Measurements from ENCODE around the gene GPR176. TPM values are rescaled to one million over a fixed set of nuclear protein-coding genes. Genes with fewer than 3 reads are reported as not detected.

GPR176 gene
- polyA plus RNA-seq, 1 of the 3 experiments (the other 2 are of a cell fraction), result 21.9 TPM

GRCh38 chr15:39864116-39864515, 56.0 kb downstream of the GPR176 start:
- H3K4me3 ChIP-seq (ENCODE audit: low read depth in 2 of 2, low read length in 1 of 2), result no peak overlapping the region
- WGBS (ENCODE audit: low lambda C conversion rate), result 96% methylated on average over 1 of the region's 1 CpG
- H3K9me2 ChIP-seq, result no peaks in the 10 kb centered on the region
- POLR2A ChIA-PET, result no interaction called here
- TF ChIP-seq RAD21 (IDR thresholded peaks at IDR 0.05; ENCODE audit: low read length), result no peak
- TF ChIP-seq PBX3 (IDR thresholded peaks at IDR 0.05), result no peak
- TF ChIP-seq ZBTB33 (IDR thresholded peaks at IDR 0.05; ENCODE audit: borderline replicate concordance, low read depth), result no peak
- TF ChIP-seq MAX (IDR thresholded peaks at IDR 0.05; ENCODE audit: low read depth), result no peak
- DNase-seq, result no peak
- no peak overlapping the region for H3K9ac ChIP-seq
- H3K4me1 ChIP-seq (ENCODE audit: control insufficient read depth in 1 of 2, insufficient read depth in 2 of 2, low read depth in 1 of 2, low read length in 1 of 2), result no peaks in the 10 kb centered on the region
- peaks cover 93% of the 10 kb centered on the region for H3K79me2 ChIP-seq (ENCODE audit: insufficient read depth)
- H2AFZ ChIP-seq (ENCODE audit: low read depth), result no peak overlapping the region
- no peaks in the 10 kb centered on the region for H3K9me3 ChIP-seq
- H3K36me3 ChIP-seq (replicated peaks in 1 of 2; ENCODE audit: control insufficient read depth in 1 of 2, insufficient read depth in 2 of 2, low read length in 1 of 2), result peaks cover 0 to 15% of the 10 kb centered on the region in 2 experiments
- H4K20me1 ChIP-seq (ENCODE audit: insufficient read depth), result no peaks in the 10 kb centered on the region; the same call in 1 of the 2 replicates
- H3K4me2 ChIP-seq, result no peak overlapping the region
- peaks cover 6% of the 10 kb centered on the region for H3F3A ChIP-seq (replicated peaks; ENCODE audit: insufficient read depth)
- no peaks in the 10 kb centered on the region for H3K27me3 ChIP-seq (ENCODE audit: insufficient read depth)
- no peak overlapping the region for H3K27ac ChIP-seq (ENCODE audit: low read depth in 2 of 2, low read length in 1 of 2)
- CTCF ChIA-PET, result no interaction called here

- WGBS (ENCODE audit: low lambda C conversion rate), result 94% methylated on average over 1 of the region's 1 CpG
- H3F3A ChIP-seq (replicated peaks; ENCODE audit: insufficient read depth), result peaks cover 10% of the 10 kb centered on the region
- no peaks in the 10 kb centered on the region for H3K9me3 ChIP-seq
- peaks cover 93% of the 10 kb centered on the region for H3K79me2 ChIP-seq (ENCODE audit: insufficient read depth)
- ChIA-PET CTCF (interaction anchor here (1.8 kb wide), 2 partner anchors 15 kb away, joined by 4 to 5 read pairs; no protein-coding TSS in a partner anchor), POLR2A (no interaction called here)
- H3K27ac ChIP-seq (ENCODE audit: low read depth in 2 of 2, low read length in 1 of 2), result no peak overlapping the region
- H3K4me2 ChIP-seq, result no peak overlapping the region
- no peak overlapping the region for H3K4me3 ChIP-seq (ENCODE audit: low read depth in 2 of 2, low read length in 1 of 2)
- no peak overlapping the region for H2AFZ ChIP-seq (ENCODE audit: low read depth)
- no peaks in the 10 kb centered on the region for H3K4me1 ChIP-seq (ENCODE audit: control insufficient read depth in 1 of 2, insufficient read depth in 2 of 2, low read depth in 1 of 2, low read length in 1 of 2)
- no peak for DNase-seq
- H3K9ac ChIP-seq, result no peak overlapping the region
- no peak for TF ChIP-seq MEF2A (IDR thresholded peaks at IDR 0.05; ENCODE audit: borderline replicate concordance, low read depth)
- TF ChIP-seq FOSL2 (IDR thresholded peaks at IDR 0.05; ENCODE audit: borderline replicate concordance, low read depth), result no peak
- TF ChIP-seq TAF1 (IDR thresholded peaks at IDR 0.05; ENCODE audit: borderline replicate concordance, low read depth, low read length), result no peak
- no peak for TF ChIP-seq MXI1 (IDR thresholded peaks at IDR 0.05; ENCODE audit: low read depth, low read length)
- TF ChIP-seq, protein P1, sequence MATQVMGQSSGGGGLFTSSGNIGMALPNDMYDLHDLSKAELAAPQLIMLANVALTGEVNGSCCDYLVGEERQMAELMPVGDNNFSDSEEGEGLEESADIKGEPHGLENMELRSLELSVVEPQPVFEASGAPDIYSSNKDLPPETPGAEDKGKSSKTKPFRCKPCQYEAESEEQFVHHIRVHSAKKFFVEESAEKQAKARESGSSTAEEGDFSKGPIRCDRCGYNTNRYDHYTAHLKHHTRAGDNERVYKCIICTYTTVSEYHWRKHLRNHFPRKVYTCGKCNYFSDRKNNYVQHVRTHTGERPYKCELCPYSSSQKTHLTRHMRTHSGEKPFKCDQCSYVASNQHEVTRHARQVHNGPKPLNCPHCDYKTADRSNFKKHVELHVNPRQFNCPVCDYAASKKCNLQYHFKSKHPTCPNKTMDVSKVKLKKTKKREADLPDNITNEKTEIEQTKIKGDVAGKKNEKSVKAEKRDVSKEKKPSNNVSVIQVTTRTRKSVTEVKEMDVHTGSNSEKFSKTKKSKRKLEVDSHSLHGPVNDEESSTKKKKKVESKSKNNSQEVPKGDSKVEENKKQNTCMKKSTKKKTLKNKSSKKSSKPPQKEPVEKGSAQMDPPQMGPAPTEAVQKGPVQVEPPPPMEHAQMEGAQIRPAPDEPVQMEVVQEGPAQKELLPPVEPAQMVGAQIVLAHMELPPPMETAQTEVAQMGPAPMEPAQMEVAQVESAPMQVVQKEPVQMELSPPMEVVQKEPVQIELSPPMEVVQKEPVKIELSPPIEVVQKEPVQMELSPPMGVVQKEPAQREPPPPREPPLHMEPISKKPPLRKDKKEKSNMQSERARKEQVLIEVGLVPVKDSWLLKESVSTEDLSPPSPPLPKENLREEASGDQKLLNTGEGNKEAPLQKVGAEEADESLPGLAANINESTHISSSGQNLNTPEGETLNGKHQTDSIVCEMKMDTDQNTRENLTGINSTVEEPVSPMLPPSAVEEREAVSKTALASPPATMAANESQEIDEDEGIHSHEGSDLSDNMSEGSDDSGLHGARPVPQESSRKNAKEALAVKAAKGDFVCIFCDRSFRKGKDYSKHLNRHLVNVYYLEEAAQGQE (IDR thresholded peaks at IDR 0.05; ENCODE audit: low read depth, low read length), result no peak
- TF ChIP-seq USF2 (IDR thresholded peaks at IDR 0.05; ENCODE audit: borderline replicate concordance, low read depth, low read length), result no peak
- no peak for TF ChIP-seq ZBTB33 (IDR thresholded peaks at IDR 0.05; ENCODE audit: borderline replicate concordance, low read depth)
- H3K27me3 ChIP-seq (ENCODE audit: insufficient read depth), result no peaks in the 10 kb centered on the region
- no peaks in the 10 kb centered on the region for H3K9me2 ChIP-seq
- H3K36me3 ChIP-seq (replicated peaks in 1 of 2; ENCODE audit: control insufficient read depth in 1 of 2, insufficient read depth in 2 of 2, low read length in 1 of 2), result peaks cover 0 to 11% of the 10 kb centered on the region in 2 experiments
- peaks cover 3% of the 10 kb centered on the region; the same call in 1 of the 2 replicates for H4K20me1 ChIP-seq (ENCODE audit: insufficient read depth)
Measured at GRCh38 chr15:39860871-39861270, 59.2 kb downstream of the GPR176 start.

Measured in SK-N-SH (cell line).